ENCODE results near the gene SETD1B.
"Not testable (repeated sequence)": the region's sequence is repeated elsewhere in the genome, so short reads cannot be mapped to it uniquely, and the experiment has no call there.

The SETD1B gene

DNA sequence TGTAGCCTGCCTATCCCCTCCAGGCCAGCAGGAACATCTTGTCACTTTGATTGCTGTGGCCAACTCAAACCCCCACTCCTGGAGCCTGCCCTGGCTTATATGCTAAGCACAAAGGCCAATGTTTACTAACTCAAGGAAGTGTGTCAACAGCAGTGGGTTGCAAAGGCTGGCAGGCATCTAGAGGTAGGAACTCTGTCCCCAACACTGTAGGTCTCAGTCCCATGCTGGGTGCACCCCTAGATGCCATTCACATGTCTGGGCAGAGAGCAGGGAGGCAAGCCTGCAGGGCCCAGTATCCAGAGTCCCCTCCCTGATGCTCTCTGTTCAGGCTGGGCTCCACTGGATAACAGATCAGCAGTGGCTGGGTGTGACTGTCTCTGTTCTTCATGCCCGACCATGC is 56.4 kb downstream of the SETD1B start:
- DNase-seq: no peak

DNA sequence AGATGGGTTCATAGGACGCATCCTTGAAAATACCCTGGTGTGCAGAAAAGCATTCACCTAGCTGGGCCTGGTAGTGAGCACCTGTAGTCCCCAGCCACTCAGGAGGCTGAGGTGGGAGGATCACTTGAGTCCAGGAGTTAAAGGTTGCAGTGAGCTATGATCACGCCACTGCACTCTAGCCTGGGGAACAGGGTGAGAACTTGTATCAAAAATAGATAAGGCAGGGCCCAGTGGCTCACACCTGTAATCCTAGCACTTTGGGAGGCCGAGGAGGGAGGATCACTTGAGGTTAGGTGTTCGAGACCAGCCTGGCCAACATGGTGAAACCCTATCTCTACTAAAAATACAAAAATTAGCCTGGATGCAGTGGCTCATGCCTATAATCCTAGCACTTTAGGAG is 56.9 kb downstream of the SETD1B start:
- DNase-seq: not testable (repeated sequence)

DNA sequence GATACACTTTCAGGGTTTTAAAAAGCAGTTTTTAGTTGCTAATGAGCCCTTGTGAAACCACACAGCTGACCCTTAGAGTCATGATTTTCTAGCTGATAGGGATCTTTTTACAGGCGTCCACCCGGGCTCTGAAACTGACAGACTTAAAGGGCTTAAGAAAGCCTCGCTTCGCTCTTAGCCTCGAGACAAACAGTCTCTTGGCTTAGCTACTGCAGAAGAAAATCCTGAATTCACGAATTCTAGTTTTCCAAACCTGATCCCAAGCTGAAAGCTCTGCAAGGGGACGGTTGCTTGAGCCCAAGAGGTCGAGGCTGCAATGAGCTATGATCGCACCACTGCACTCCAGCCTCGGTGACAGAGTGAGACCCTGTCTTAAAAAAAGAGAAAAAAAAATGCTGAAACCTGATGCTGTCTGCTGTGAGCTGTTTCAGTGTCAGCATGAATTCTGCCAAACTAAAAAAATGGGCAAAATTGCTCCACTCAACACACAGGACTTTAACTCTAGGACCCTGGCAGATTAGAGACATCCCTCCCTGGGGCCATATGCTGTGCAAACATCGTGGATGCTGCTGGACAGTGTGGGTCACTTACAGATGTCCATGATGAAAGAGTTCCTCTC is 57.9 kb downstream of the SETD1B start:
- DNase-seq: no peak

DNA sequence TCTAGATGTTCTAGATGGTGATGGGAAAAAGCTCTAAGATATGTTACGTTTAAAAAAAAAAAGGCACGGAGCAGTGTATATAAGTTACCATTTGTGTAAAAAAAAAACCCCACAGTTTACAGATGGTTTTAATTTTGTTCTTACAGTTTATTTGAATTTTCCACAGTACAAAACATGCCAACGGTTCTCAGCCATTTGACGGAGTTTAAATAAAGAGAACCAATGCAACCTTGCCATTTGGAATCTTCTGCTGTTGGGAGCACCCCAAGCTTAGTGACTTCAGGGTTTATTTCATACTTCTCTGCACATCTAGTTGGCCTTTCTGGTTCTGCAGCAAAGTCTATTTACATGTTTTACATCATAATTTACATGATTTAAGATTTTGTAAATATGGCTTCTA is 62.5 kb downstream of the SETD1B start:
- DNase-seq: no peak

DNA sequence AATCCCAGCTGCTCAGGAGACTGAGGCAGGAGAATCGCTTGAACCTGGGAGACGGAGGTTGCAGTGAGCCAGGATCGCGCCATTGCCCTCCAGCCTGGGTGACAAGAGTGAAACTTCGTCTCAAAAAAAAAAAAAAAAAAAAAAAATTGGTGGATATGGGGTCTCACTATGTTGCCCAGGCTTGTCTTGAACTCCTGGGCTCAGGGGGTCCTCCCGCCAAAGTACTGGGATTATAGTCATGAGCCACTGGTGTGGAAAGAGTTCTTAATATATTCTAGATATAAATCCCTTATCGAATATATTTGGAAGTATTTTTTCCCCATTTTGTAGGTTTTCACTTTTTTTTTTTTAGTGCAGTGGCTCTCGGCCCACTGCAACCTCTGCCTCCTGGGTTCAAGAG is 65.4 kb downstream of the SETD1B start:
- not testable (repeated sequence) for DNase-seq

DNA sequence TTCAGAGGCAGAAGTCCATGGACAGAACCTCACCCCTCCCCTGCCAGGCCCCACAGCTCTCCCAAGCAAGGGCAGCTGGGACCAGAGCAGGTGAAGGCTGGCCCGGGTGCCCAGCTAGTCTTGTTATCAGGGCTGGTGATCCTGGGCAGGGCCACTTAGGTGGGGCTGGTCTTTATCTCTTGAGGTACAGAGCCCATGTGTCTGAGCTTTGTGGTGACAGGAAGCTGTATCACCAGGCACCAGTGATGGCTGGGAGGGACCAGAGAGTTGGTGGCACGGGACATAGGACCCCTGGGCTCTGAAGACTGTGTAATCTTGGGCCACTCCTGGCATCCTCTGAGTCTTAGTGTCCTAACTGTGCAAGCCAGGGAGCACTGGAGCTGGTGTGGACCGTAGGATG is 67.7 kb downstream of the SETD1B start:
- DNase-seq: no peak

DNA sequence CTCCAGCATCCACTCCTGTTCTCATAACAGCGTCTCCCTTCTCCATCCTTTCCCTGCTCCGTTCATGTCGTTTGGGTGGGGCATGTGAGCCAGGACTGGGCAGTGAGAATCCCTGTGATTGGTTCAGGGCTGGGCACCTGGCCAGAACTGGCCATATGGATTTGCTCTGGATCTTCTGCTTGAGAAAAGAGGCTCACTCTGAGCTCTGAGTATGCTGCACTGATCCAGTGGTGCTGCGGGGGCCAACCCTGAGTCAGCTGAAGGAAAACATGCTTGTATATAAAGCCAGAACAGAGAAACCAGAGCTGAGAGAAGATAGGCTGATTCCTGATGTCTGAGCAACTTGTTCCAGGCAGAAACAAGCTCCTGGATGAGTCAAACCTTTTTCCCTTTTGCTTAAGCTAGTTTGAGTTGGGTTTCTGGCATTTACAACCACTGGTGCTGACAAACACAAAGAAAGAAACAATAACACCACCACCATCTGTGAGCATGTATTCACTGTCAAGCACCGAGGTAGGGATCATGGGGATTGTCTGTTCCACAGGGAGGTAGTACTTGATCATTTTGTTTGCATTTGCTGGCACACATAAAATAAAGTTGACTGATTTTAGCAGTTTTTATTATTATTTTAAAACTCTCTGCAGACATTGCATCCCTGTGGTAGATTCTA is 68.9 kb downstream of the SETD1B start:
- no peak for DNase-seq

DNA sequence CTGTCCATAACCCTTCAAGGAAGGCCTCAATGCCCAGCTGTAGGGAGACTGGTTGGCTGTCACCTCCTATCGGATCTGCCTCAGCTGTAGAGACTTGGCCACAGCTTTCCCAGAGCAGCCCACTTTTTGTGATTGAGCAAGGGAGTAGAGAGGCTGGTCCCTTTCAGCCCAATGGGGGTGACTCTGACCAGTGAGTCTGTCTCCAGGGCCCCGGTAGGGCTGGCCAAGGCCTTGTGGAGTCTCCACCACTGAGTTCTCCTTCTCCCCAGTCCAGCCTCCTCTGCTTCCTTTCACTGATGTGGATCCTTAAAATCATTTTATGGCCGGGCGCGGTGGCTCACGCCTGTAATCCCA is 69.4 kb downstream of the SETD1B start:
- no peak for DNase-seq

DNA sequence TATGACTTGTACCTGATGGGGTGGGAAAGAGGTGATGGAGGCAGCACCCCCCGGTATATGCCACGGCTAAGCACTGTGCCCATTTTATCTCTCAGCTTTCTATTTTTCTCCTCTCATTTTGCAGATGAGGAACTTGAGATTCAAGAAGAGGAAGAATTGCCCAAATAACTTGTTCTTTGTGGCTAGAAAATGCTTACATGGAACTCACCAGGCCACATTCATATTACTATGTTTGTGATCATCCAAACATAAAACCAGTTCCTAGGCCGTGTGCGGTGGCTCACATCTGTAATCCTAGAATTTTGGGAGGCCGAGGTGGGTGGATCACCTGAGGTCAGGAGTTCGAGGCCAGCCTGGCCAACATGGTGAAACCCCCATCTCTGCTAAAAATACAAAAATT is 70.3 kb downstream of the SETD1B start:
- DNase-seq: no peak

DNA sequence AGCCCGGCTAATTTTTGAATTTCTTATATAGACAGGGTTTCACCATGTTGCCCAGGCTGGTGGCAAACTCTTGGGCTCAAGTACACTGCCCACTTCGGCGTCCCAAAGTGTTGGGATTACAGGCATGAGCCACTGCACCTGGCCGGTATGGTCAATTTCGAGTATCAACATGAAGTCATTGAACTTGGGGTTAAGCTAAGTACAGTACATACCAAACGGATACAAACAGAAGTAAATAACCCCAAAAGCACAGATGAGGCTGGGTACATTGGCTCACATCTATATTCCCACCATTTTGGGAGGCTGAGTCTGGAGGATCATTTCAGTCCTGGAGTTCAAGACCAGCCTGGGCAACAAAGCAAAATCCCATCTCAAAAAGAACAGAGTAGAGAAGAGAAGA is 71.8 kb downstream of the SETD1B start:
- DNase-seq: no peak

DNA sequence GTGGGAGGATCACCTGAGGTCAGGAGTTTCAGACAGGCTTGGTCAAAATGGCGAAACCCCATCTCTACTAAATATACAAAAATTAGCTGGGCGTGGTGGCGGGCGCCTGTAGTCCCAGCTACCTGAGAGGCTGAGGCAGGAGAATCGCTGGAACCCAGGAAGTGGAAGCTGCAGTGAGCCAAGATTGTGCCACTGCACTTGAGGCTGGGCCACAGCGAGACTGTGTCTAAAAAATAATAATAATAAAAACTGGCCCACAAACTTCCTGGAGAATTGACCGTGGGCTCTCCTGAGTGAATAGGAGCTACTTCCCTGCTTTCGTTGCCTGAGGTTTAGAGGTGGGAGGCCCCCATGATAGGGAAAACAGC is 72.3 kb downstream of the SETD1B start:
- DNase-seq: not testable (repeated sequence)
